ENCODE data around the gene RBMS3.
"Not testable (repeated sequence)": the region's sequence is repeated elsewhere in the genome, so short reads cannot be mapped to it uniquely, and the experiment has no call there.

The RBMS3 gene

DNA sequence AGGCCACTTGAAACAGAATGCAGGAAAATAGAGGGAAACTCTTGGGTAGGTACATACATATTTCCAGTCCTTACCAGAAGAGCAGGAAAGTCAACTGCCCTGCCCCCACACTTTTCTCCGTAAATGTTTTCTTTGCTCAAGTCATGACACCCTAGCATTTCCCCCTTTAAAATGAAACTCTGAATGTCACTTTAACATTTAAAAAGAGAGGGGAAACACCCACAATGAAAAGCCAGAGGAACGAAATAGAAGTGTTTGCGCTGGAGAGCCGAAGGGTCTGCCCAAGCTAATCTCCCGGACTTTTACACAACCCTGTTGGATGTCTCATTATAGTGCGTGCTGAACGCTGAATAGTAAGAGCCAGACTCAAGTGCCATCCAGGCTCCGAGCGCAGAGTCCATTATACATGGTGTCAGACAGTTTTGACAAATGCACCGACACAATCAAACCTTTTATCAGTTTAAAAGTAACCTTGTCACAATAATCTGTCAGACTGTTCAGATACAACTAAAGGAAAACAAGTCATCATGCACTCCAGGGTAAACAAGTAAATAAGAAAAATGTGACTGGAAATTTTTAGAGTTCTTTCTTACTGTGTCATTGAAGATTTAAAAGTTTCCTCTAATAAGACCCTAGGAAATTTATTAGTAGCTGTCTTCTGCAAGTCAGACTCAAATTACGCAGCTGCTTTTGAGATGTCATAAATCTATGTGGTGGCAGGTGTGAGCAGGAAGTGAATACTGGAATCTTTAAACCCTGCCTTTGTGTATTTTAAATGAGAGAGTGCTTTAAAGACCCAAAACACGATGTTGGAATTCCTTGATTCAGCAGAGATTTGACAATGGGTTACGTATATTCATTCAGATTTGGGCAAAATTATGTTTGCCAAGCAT lies 159.8 kb downstream of the RBMS3 start:
- DNase-seq: peak; percentile 71

DNA sequence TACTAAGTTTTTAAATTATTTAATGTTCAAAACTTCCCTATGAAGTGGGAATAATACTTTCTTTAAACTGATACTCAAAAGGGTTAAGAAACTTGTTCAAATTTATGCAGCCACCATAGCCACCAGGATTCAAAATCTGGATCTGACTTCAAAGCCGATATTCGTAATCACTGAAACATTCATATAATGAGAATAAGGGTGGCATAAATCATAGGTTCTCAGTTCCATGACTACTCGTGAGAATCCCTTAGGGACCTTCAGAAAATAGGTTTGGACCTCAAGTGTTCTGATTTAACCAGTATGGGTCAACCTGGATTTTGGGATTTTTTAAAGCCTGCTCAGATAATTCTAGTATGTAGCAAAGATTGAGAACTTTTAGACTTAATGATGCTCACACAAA lies 160.6 kb downstream of the RBMS3 start:
- DNase-seq: no peak

DNA sequence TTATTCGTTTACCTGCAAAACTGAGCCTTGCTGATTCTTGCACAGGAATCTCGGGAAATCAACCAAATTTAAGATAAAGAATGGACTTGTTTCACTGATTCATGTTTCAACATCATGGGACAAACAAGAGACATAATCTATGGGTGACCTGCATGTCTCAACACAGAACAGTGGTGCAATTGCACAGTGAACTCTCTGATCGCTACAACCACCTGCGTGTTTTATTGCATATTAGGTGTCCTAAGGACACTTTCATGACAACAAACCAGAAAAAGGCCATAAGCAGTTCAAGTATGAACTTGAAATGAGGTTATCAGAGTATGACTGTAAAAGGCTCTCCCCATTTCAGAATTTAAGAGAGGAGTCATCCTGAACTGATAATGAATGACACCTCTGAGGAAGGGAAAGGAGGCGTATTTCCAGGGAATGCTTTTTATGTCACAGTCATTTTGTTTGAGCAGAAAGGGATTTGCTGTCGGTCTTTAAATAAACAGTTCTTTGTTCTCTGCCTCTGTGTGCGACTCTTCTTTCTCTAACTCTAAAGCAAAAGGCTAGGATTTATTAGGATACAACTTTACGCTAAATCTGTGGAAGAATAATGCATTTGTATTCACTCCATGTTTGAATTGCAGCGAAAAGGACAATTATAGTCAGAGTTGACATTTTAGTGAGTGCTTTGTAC lies 167.2 kb downstream of the RBMS3 start:
- no peak for DNase-seq

DNA sequence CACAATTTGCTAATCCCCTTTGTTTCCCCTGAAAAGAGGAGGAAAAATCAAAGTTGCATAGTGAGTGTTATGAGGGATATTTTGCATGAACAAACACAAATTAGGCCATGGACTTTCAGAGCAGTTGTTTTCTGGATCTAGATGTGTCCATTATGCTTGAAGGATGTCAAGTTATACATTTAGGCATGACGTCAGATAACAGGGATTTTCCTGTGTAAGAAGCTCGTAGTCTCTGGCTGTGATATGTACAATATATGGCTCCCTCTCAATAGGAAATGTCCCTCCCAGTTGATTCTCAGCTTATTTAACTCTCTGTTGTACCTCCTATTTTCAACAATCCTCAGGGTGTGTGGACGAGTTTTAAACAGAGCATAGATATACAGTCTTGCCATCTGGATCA lies 171.0 kb downstream of the RBMS3 start:
- no peak for DNase-seq

DNA sequence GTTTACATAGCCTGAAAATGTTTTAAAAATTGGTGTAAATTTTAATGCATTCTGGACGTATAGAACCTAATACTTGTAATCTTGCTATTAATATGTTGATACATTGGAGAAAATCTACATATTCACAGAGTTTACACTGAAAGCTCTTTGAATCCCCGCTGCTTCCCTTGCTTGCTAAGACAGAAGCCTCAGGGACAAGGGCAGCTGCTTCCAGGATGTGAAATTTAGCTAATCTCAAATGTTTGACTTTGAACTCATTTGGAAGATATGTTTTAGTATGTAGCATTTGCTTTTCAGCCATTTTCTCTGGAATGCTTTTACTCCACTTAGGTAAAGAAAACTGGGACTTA lies 172.0 kb downstream of the RBMS3 start:
- DNase-seq: no peak

DNA sequence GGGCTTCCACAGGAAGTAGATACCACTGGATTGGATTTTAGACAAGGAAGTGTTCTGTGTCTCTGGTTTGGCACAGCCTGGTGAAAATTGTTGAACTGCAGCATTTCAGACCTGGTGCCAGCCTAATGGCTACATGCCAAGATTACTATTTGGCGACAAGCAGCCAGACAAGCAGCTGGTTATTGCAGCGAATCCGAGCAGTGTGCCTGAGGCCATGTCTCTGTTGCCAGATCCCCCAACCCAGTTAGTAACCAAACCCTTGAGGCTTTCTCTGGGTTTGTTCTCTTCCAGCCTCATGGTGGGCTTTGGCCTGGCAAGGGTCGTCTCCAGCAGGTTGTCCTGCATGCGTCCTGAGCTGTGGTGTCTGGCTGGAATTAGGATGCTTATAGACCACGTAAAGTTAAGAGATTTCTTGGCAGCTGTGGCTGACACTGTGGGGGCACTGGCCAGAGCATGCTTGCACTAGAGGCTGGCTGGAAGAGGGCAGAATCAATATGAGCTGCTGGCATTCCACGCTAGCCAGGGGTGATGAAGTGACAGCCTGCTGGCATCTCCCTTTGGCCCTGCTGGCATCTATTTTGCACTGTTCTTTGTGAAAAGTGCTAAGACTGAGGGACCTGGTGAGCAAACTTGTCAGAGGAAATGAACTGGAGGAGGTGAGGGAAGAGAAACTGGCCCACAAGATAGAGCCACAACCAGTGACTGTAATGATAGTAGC lies 172.6 kb downstream of the RBMS3 start:
- DNase-seq: peak; percentile 67

DNA sequence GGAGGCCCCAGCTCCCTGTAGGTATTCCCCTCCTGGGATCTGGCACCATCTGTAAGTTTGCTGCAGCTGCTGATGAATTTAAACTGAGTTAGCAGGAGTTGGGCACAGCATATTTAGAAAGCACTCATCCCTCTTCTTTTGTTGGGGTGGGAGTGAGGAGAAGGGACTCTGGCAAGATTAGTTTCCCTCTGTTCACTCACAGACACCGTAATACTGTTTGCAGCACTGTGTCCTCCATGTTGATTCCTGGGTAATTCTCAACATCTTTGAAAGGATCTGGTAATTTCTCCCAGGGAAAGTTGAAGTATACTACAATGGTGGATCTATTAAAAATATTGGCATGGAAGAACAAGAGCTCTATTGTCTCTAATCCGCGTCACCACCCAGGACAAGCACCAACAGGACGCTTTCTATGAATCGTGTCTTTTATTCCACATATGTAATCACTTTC lies 173.3 kb downstream of the RBMS3 start:
- no peak for DNase-seq

DNA sequence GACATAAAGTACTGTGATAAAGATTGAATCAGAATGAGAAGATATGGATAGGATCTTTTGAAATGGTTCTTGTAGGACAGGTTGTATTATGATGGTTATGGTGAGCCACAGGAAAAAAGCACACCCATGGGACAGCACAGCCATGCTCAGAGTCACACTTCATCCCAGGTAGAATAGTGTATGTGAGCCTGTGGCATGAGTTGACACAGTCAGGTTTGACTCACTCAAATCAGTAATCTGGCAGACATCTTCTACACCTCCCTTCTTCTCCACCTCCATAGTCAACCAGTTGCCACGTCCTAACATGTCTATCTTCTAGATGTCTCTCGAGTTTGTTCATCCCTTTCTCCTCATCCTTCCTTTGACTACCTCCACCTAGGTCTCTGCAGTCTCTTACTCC lies 176.0 kb downstream of the RBMS3 start:
- DNase-seq: no peak

DNA sequence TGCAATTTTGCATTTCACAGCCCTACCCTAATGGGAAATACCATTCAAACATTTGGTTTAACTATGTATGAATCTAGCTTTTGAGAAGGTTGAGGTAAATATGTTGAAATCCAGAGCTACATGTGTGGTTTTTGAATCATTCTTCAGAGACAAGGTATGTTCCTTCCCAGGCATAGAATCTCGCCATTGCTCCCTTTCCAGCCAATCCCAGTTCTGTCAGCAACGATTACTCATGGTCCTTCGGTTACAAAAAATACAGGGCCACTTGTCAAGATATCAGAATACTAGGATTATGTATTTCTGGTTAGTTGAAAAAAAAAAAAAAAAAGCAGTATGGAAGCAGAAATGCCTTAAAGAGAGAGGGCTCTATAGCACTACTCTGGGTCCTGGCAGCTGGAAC lies 182.4 kb downstream of the RBMS3 start:
- no peak for DNase-seq

DNA sequence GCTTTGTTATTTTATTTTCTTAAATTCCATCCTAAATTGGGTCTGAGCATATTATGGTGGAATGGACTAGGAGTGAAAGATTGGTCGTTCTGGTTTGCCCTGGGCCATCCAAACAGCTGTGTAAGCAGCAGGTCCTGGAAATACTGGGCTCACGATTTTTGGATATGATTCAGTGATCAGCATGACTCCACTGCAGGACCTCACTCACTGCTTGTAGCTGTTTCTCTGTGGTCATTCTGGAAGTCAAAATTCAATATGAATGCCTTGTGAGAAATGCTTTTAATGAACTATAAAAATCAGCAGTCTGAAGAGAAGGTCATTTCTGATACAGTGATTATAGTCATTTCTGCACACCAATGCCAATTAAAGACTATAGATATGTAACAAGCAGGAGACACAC lies 185.0 kb downstream of the RBMS3 start:
- DNase-seq: no peak

DNA sequence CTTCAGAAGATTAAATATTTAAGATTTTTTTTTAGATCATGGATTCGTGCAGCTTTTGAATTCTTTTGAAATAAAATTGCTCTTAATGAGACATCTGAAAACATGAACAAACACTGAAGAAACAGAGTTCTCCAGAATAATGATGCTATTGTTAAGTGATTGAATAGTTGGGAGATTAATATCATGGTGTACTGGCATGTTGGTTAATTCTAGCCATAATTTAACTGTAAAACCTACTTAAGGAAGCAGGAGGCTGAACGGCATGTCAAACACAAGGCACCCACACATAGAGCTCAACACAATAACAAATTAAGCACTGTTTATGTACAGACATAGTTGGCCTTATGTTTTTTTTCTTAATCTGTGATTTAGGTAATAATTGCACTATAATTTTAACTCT lies 185.6 kb downstream of the RBMS3 start:
- no peak for DNase-seq

DNA sequence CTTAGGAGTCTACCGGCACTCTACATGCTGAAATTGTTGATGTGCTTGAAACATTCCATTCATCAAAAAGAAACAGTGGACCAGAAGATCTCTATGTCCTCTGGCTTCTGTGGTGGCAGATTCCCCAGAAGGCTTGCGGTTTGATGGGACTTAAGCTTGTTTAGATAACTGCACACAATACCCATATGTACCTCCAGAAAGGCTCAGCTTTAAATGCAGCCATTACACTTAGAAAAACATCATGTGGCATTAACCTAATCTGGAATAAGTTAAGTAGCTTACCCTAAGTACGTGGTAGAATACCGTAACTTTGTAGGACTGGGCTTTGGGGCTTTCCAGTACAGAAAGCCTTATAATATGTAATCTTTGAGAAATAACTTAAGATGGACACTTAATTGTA lies 187.3 kb downstream of the RBMS3 start:
- DNase-seq: no peak

DNA sequence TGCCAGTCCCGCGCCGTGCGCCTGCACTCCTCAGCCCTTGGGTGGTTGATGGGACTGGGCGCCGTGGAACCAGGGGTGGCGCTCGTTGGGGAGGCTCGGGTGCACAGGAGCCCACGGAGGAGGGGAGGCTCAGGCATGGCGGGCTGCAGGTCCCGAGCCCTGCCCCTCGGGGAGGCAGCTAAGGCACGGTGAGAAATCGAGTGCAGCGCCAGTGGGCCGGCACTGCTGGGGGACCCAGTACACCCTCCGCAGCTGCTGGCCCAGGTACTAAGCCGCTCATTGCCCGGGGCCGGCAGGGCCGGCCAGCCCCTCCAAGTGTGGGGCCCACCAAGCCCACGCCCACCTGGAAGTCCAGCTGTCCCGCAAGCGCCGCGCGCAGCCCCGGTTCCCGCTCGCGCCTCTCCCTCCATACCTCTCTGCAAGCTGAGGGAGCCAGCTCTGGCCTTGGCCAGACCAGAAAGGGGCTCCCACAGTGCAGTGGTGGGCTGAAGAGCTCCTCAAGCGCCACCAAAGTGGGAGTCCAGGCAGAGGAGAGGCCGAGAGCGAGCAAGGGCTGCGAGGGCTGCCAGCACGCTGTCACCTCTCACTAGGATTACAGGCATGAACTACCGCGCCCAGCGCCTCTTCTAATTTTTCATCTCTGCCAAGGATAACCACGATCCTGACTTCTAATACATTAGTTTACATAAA lies 192.8 kb downstream of the RBMS3 start:
- not testable (repeated sequence) for DNase-seq

DNA sequence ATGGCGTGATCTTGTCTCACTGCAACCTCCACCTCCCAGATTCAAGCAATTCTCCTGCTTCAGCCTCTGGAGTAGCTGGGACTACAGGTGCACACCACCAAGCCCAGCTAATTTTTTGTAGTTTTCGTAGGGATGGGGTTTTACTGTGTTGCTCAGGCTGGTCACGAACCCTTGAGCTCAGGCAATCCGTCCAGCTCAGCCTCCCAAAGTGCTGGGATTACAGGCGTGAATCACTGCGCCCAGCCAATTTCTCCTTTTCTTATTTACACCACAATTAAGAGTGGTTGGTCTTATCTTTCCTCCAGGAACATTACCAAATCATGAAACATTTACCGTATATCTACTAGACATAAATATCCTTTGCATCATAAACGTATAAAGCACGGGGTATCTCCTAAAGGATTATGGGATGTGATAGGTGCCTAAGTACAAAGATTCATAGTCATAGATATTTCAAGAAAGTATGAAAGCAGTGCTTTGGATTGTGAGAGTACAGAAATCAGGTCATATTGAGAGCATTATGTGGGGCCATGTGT lies 194.5 kb downstream of the RBMS3 start:
- no peak for DNase-seq

DNA sequence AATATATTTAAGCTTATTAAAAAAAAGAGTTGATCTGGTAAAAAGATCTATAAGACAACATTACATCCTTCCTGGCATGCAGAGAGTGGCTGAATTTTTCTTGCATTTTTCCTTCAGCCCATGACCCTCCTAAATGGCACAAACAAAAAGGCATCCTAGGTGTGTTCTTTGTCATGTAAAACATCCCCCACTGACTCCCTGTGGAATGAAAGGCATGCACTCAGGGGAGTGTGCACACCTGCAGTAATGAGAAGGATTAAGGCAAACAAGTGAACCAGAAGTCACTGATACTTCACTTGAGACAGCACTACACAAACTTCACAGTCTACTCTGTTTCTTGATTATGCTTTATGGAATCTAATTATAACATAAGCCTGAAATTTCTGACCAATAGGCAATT lies 195.0 kb downstream of the RBMS3 start:
- no peak for DNase-seq

DNA sequence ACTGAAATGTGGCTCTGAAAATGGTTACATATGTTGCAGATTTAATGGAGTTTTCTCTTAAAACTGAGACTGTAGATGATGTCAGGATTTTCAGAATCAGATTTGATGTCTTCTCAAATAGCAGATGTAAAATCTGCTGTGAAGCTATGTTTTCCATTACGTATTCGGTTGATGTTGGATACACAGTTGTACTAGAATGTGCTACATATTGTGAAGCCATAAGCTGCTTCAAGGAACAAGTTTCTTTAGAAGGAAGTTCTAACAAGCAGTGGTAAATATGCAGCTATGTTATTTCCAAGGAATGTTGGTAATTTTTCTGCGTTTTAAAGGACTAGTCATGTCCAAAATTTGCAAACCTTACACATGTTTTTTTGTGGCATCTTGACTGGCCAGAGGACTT lies 197.7 kb downstream of the RBMS3 start:
- DNase-seq: no peak

DNA sequence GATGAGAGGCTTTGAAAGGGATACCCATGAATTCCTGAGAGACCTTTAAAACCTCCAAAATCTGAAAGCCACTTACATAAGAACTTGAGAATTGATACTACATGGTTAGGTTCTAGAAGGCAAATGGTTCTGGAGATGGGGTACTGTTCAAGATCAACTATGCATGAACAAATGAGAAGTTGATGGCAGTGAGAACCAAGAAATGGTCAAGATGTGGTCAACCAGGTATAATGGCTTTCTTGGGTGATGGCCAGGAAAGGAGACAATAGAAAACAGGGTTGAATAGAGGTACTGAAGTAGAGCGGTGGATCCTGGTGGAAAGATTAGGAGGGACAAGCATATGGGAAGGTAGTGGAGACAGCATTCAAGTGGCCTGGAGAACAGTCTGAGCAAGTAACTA lies 200.4 kb downstream of the RBMS3 start:
- DNase-seq: no peak

DNA sequence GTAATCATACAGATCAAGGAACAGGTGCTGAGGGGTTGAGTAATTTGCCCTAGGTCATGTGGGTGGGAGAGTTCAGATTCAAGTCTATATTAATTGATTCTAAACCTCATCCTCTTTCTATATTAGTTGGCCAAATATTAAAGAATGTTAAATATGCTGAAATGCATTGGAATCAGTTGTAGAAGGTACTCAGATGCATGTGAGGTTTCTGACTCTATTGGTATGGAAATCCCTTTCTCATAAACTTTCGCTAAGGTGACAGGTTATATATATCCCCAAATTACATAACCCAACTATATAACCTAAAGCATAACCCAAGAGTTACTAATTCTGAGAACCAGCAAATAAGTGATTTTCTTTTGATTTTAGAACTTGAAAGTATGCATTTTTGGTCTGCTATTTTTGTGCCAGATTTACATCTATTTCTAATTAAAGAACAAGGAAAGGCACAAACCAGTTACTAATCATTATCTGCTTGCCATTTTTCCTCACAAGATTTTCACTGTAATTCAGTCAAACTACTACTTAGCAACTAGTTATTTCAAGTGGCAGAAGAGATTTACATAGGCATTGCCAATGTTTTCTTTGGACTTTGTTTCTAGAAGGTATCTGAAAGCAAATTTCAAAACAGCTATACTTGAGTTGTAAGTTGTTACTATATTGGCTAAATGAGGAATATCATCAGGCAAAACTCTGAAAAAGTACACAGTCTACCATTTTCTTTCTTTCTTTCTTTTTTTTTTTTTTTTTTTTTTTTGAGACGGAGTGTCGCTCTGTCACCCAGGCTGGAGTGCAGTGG lies 201.3 kb downstream of the RBMS3 start:
- no peak for DNase-seq

DNA sequence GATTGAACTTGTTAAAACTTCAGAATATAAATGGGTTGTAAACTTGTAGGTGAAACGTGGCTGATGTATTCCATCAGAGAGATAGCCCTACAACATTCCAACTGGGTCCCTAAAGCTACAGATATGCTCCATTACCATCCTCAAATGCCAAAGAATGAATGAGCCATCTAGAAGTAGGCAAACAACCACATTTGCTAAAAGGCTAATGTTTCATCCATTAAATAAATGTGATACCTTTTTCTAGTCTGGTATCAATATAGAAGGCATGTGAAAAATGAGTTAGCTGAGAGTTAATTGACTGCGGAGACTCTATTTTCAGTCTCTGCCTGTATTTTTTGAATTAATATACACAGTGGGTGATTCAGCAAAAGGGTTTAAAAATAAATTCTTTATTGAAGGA lies 203.8 kb downstream of the RBMS3 start:
- DNase-seq: no peak

DNA sequence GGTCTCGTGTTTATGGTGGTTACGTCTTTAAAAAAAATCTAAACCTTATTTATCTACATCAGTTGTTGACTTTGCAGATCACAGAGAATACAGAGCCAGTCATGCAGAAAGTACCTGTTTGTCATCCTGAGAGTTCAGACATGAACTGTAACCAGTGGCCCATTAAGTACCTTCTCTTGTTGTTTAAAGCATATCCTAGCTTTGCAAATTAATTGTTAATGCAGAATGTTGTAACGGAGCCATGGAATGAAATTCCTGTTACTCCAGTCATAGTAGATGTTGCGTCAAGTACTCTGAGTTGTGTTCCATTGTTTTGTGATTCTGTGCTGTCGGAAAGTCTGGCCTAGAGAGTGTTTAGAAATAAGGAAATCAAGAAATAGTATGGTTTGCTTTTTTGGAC lies 205.2 kb downstream of the RBMS3 start:
- no peak for DNase-seq

DNA sequence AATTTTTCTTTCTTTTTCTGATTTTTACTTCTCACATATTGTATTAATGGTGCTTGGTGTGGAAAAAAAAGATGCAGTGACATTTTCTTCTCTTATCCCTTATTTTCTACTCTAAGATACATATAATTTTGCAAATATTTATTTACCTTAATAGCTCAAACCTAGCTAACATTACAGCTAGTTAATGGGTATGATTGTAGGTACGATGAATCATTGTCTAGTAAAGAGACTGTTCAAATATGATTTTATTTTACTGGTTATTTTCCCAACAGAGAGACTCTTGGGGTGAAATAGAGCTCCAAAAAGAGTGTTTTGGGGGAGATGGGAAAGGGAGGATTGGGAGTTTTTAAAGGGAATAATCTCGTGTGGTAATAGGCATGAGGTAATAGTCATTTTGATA lies 206.0 kb downstream of the RBMS3 start:
- no peak for DNase-seq

DNA sequence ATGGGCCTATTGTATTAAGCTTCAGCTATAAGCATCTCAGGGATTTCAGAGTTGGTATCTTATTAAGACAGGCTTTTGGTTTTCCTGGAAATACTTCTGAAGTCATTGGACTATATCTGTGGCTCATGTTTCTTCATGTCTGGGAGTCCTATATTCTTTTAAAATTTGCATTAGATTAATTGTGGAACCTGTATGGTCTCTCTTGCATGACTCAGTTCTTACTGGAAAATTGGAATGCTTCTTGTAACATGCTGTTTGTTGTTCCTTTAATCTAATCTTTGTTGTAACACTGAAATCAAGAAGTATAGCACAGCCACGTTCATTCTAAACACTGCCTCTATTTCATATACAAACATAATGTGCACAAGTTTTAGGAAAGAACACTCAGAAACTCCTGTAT lies 208.1 kb downstream of the RBMS3 start:
- DNase-seq: no peak

Measured in NCI-H1092 (cell line).